Adipose tissue (tissue), 3 donors: Measurements from ENCODE around the gene TRMT61B. TPM values are rescaled to one million over a fixed set of nuclear protein-coding genes. Genes with fewer than 3 reads are reported as not detected.

ENCODE experiments used
- H3K27ac ChIP-seq: one replicate; pipeline ENCODE4 v1.5.1; 2013; ENCODE audit warnings: low read depth, low read length
- WGBS, 3 donors: extraction: QIAGEN DNeasy Blood & Tissue Kit; methylation state at CpG; one replicate each; pipeline ENCODE4 v1.1.7; 2013; 5-methylcytosine and 5-hydroxymethylcytosine counted together
- polyA plus RNA-seq, 3 donors: library from polyadenylated mRNA; stranded (reverse); fragments of 200-250 nt; gene quantifications; one replicate each; pipeline ENCODE4 v1.2.3, GENCODE V29; 2013
- donor health status: healthy with polysubstance abuse.
- donor health status: Bipolar disorder and iron deficiency.
- donor health status: healthy.

Gene TRMT61B
- polyA plus RNA-seq, 3 donors = 5.0 to 21.5 (median 10.5) TPM

DNA sequence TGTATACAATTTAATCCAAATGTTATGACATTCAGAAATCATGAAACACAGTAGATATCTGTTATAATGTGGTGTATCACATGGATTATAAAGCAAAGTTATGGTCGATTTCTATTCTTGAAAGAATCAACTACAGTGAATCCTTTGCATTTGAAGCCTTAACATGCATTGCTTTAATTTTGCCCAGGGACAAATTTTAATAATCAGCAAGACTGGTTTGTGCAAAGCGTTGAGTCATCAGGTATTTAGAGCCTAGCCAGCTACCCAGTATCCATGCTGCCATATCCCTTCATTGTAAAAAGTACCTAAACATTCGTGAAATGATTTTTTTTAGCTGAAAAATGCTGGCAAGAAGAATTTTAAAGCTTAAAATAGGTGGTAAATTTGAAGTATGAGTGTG is 68.4 kb downstream of the TRMT61B start:
- H3K27ac ChIP-seq = no peak overlapping the region
- 90 to 93% (median 92%) methylated on average over 3 of the region's 3 CpGs for WGBS, 3 donors

Other genes with a start within 250 kb of the TRMT61B start
- gene PPP1CB, start 118.5 kb downstream of the TRMT61B start, polyA plus RNA-seq = 100 to 1,000 TPM in 1 of 3 donors, 10 to 100 TPM in 2; 25.6 to 110 (median 44.9) TPM
- not detected for gene SPDYA, start 59.5 kb downstream of the TRMT61B start, polyA plus RNA-seq
- gene WDR43, start 24.4 kb upstream of the TRMT61B start, polyA plus RNA-seq = 10 to 100 TPM; 10.1 to 28.3 (median 21.3) TPM
- gene TOGARAM2, start 111.0 kb upstream of the TRMT61B start, polyA plus RNA-seq = 1 to 10 TPM in 1 of 3 donors, under 1 TPM in 2; 0.30 to 3.0 (median 0.31) TPM
- under 1 TPM; 0.01 to 0.11 (median 0.07) TPM for gene PCARE, start 204.2 kb upstream of the TRMT61B start, polyA plus RNA-seq
- 10 to 100 TPM in 2 of 3 donors, 1 to 10 TPM in 1; 4.9 to 20.4 (median 11.3) TPM for gene CLIP4, start 245.1 kb upstream of the TRMT61B start, polyA plus RNA-seq